ENCODE data around the gene UGT1A4. TPM values are rescaled to one million over a fixed set of nuclear protein-coding genes. Genes with fewer than 3 reads are reported as not detected.

UGT1A4 gene
- total RNA-seq, 1 experiment from 2014 or later, result not detected

DNA sequence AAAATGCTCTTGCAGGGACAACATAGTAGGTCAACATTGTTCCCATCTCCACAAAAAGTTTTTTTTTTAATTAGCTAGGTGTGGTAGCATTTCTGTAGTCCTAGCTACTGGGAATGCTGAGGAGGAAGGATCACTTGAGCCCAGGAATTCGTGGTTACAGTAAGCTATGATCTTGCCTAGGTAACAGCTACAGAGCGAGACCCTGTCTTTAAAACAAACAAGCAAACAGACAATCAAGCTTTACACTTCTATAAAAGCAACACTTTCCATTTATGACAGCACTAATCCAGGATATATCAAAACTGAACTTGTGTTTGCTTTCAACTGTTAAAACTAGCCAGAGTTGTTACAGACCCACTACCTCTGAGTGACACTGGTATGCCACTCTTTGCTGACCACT lies 22.3 kb downstream of the UGT1A4 start:
- Histone ChIP-seq H3K4ac (ENCODE audit: low read depth, low read length) (no peak overlapping the region), H3K4me2 (ENCODE audit: insufficient read depth, insufficient read length, low read length) (no peak overlapping the region), H2AK5ac (ENCODE audit: insufficient read length, low read length) (no peak overlapping the region), H2AFZ (ENCODE audit: low read length) (no peak overlapping the region), H3K4me1 (ENCODE audit: insufficient read depth, low read length) (no peaks in the 10 kb centered on the region), H2BK15ac (ENCODE audit: low read depth, low read length) (no peak overlapping the region), H3K9ac (ENCODE audit: extremely low read depth, insufficient read length, low read length) (no peak overlapping the region), H4K5ac (ENCODE audit: insufficient read length, low read depth, low read length) (no peak overlapping the region), H3K14ac (ENCODE audit: insufficient read depth, low read length) (no peak overlapping the region), H3K27ac (ENCODE audit: insufficient read length, low read depth, low read length) (no peak overlapping the region), H4K20me1 (ENCODE audit: control insufficient read depth, insufficient read depth, insufficient read length) (no peaks in the 10 kb centered on the region), H3K79me2 (ENCODE audit: insufficient read depth, low read length) (no peaks in the 10 kb centered on the region), H3K56ac (ENCODE audit: insufficient read length, low read depth, low read length) (no peak overlapping the region), H3K79me1 (ENCODE audit: insufficient read depth, low read depth, low read length, poor library complexity, severe bottlenecking) (no peaks in the 10 kb centered on the region), H3T11ph (ENCODE audit: low read length) (no peak overlapping the region), H3K27me3 (ENCODE audit: insufficient read depth, low read length) (no peaks in the 10 kb centered on the region), H2BK5ac (ENCODE audit: insufficient read length, low read length) (no peak overlapping the region), H3K23me2 (ENCODE audit: insufficient read length, low read depth, low read length, poor library complexity, severe bottlenecking) (no peaks in the 10 kb centered on the region), H3K23ac (ENCODE audit: insufficient read length, low read depth, low read length) (no peak overlapping the region), H4K91ac (ENCODE audit: insufficient read length, low read depth, low read length) (no peak overlapping the region), H2BK12ac (ENCODE audit: insufficient read length, low read depth, low read length) (no peak overlapping the region), H3K18ac (ENCODE audit: insufficient read length, low read depth, low read length) (no peak overlapping the region), H2BK120ac (ENCODE audit: low read depth, low read length, poor library complexity, severe bottlenecking) (no peak overlapping the region), H4K8ac (replicated peaks; ENCODE audit: insufficient read length, low read depth, low read length) (no peak overlapping the region), H2BK20ac (ENCODE audit: low read depth, low read length, poor library complexity, severe bottlenecking) (no peak overlapping the region), H3K9me3 (ENCODE audit: control insufficient read depth, low read depth, low read length) (no peaks in the 10 kb centered on the region)
- Mint-ChIP-seq H3K4me3 (no peak overlapping the region), H3K27me3 (ENCODE audit: low read depth) (peaks cover 2% of the 10 kb centered on the region), H3K36me3 (ENCODE audit: insufficient read depth in 1 of 3, low read depth in 3 of 3) (peaks cover 0 to 7% (median 5%) of the 10 kb centered on the region in 3 experiments; a peak in 4 of 7 replicates), H3K27ac (no peak overlapping the region), H3K9me3 (peaks cover 11 to 14% of the 10 kb centered on the region in 2 experiments), H3K4me1 (no peaks in the 10 kb centered on the region)
- no CpG with 5 or more reads among the region's 2 CpGs for WGBS (ENCODE audit: extremely low coverage, insufficient read length, low lambda C conversion rate)
- no peak for TF ChIP-seq CTCF (conservative IDR thresholded peaks at IDR 0.05)
- no peak for DNase-seq
